Renal cortex interstitium (tissue), 11 donors: Measurements from ENCODE around the gene INAFM1. TPM values are rescaled to one million over a fixed set of nuclear protein-coding genes. Genes with fewer than 3 reads are reported as not detected.
"Not testable (repeated sequence)": the region's sequence is repeated elsewhere in the genome, so short reads cannot be mapped to it uniquely, and the experiment has no call there.

ENCODE experiments used
- DNase-seq, 11 donors: peaks; one replicate each; pipeline ENCODE4 v3.0.0-alpha.2; 2013; ENCODE audit warnings: low read depth in 9 of 11, low spot score in 4 of 11; ENCODE audit errors: extremely low read depth in 1 of 11
- polyA plus RNA-seq, 3 donors: library from polyadenylated mRNA; unstranded; fragments of 120-200 nt; gene quantifications; one replicate each; pipeline ENCODE4 v1.2.1, GENCODE V29; 2013; ENCODE audit not compliant: insufficient read length in 3 of 3

Gene INAFM1
- polyA plus RNA-seq, 3 donors, result 6.0 to 11.5 (median 10.7) TPM

DNA sequence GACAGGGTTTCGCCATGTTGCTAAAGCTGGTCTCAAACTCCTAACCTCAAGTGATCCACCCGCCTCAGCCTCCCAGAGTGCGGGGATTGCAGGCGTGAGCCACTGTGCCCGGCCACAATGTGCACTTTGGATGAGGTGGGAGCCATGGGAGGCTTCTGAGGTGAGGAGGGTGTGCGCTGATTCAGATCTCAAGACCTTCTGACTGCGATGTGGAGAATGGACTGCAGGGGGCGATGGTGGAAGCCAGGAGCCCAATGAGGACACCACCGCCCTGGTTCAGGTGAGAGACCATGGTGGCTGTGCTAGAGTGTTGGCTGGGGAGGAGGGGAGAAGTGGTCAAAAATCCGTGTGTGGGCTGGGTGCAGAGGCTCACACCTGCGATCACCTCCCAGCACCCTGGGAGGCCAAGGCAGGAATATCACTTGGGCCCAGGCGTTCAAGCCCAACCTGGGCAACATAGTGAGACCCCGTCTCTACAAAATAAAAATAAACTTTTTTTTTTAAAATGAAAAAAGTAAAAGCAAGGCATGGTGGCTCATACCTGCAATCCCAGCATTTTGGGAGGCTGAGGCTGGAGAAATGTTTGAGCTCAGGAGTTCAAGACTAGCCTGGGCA lies 5.6 kb downstream of the INAFM1 start:
- no peak for DNase-seq

DNA sequence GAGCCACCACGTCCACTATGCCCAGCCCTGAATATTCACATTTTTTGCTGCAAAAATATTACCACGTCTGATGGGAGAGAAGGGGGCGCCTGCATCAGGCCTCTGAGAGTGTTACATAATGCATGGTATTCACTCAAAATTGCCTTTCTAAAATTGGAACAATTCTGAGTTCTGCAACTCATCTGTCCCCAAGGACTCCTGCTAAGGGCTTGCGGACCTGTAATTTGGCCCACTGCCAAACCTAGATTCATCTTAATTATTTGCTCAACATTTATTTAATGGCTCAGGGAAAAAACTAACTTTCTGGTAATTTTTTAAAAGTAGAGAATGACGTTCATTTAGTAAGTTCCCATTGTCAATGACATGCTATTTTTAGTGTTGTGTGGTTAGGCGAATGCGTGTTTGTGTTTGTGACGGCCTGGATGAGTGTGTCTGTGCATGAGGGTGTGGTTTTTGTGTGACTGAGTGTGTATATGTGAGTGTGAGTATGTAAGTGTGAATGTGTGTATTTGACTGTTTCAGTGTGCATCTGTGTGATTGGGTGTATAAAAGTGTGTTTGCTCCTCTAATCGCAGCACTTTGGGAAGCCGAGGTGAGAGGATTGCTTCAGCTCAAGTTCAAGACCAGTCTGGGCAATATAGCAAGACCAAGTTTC lies 8.8 kb downstream of the INAFM1 start:
- no peak for DNase-seq

- DNase-seq, result peak in 5 of 11 donors; percentile 44 to 66 (median 61)
These were observed 9.7 kb downstream of the INAFM1 start for GRCh38 chr19:47284324-47284899.

GRCh38 chr19:47296036-47296435 lies 21.4 kb downstream of the INAFM1 start:
- DNase-seq, result peak in 8 of 11 donors; percentile 47 to 80 (median 62)

DNA sequence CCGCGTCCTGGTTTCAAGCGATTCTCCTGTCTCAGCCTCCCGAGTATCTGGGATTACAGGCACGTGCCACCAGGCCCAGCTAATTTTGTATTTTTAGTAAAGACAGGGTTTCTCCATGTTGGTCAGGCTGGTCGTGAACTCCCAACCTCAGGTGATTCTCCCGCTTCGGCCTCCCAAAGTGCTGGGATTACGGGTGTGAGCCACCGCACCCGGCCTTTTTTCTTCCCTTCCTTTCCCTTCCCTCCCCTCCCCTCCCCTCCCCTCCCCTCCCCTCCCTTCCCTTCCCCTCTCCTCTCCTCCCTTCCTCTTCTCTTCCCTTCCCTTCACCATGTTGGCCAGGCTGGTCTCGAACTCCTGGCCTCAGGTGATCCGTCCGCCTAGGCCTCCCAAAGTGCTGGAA lies 26.2 kb downstream of the INAFM1 start:
- DNase-seq, result not testable (repeated sequence)

DNA sequence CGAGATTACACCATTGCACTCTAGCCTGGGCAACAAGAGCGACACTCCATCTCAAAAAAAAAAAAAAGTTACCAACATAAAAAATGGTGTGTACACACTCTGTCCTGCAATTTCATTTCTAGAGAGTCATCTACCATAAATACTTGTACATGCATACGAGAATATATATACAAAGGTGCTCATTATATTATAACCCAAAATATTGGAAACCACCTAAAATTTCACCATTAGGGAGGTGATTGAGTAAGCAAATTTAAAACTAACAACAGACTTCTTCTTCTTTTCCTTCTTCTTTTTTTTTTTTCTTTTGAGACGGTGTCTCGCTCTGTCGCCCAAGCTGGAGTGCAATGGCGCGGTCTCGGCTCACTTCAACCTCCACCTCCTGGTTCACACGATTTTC lies 27.6 kb downstream of the INAFM1 start:
- no peak for DNase-seq

- no peak for DNase-seq
These were observed 29.3 kb downstream of the INAFM1 start for GRCh38 chr19:47303966-47304365.

DNA sequence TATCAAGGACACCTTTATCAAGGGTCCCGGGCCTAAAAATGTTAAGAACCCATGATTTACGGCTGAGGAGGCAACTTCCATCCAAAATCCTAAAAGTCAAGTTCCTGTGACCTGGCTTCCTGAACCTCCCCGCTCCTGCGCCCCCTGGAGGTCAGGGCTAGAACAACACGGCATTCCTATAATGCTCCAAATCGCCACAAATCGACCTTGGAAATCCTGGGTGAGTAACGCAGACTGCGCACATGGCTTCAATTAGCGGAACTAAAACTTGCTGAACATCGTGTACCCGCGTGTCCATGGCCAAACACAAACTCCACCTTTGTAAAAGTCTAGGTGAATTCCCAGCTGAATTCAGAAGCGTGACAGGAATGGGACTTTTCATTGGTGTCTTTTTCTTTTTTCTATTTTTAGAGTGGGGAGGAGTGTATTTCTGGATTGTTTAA lies 30.6 kb downstream of the INAFM1 start:
- peak in 3 of 11 donors; percentile 17 to 49 (median 21) for DNase-seq

DNA sequence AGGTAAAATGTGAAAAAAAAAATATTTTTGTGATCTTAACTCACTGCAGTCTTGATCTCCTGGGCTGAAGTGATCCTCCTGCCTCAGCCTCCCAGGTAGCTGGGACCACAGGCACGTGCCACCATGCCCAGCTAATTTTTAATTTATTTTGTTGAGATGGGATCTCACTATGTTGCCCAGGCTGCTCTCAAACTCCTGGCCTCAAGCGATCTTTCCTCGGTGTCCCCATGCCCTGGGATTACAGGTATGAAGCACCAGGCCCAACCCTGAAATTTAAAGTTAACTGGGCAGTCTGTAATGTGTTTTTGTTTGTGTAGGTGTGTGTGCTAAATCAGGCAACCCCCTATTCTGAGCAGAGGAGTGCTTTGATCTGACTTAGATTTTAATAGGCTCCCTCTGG lies 31.6 kb downstream of the INAFM1 start:
- DNase-seq, result no peak

- DNase-seq, result no peak
These were observed 34.4 kb downstream of the INAFM1 start for GRCh38 chr19:47309038-47309437.

- no peak for DNase-seq
These were observed 34.9 kb downstream of the INAFM1 start, which contains the start of gene C5AR1 for GRCh38 chr19:47309608-47310007. C5AR1 (plus strand) TSS chr19:47309861; CDS start chr19:47309896, 35 bp downstream.

DNA sequence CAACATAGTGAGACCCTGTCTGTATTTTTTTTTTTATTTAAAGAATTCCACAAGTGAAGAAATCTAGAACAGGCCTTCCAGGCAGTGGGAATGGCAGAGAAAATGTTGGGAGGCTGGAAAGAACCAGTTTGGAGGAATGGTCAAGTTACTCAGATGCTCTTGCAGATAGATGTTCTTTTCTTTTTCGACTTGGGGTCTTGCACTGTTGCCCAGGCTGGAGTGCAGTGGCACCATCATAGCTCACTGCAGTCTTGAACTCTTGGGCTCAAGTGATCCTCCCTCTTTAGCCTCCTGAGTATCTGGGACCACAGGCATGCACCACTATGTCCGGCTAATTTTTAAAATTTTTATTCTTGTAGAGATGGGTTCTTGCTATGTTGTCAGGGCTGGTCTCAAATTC lies 35.6 kb downstream of the INAFM1 start:
- no peak for DNase-seq

DNA sequence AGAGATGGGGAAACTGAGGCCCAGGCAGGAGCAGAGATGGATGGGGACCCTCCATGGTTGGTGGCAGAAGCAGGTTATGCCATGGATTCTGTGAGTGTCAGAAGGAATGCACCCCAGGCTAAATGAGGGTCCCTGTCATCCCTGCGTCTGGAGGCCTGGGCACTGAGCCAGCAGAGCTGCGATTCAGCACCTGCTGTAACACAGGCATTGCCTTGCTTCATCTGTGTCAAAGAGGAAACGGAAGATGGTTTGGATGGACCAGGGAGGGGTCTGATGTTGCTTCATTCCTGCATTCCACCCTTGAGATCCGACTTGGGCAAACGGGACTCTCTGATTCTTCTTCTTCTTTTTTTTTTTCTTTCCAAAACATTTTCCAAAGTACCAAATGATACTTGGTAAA lies 36.1 kb downstream of the INAFM1 start:
- no peak for DNase-seq

DNA sequence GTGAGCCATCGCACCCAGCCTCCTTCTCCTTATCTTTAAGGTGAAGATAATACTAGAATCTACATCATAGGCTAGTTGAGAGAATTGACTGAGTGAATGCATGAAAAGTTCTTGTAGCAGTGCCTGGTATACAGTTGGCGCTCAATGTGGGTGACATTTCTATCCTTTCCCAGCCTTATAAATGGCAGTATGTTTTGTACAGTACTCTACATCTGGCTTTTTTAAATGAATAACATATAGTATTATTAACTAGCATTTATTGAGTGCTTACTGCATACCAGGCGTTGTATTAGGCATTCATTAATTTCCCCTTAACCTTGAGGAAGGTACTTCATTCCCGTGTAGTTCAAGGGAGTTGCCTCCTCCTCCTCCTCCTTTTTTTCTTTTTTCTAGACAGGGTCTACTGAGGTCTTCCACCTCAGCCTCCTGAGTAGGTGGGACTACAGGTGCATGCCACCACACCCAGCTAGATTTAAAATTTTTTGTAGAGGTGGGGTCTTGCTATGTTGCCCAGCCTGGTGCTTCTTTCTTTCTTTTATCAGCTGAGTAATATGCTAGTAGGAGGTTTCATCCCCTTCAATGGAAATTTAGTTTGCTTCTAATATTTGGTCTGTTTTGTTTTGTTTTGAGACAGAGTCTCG lies 37.8 kb downstream of the INAFM1 start:
- no peak for DNase-seq

GRCh38 chr19:47313754-47314295 lies 39.1 kb downstream of the INAFM1 start:
- no peak for DNase-seq

- DNase-seq, result no peak
These were observed 40.6 kb downstream of the INAFM1 start for GRCh38 chr19:47315125-47315821.

GRCh38 chr19:47316513-47316912 lies 41.8 kb downstream of the INAFM1 start:
- no peak for DNase-seq

- no peak for DNase-seq
These were observed 45.5 kb downstream of the INAFM1 start for GRCh38 chr19:47319923-47320871.
